Upper lobe of right lung (tissue), 1 donor: ENCODE measurements around the gene OTUD3. TPM values are rescaled to one million over a fixed set of nuclear protein-coding genes. Genes with fewer than 3 reads are reported as not detected.
A peak's percentile ranks its signal among the peaks of the same experiment; 100 is the strongest.
"Not testable (repeated sequence)": the region's sequence is repeated elsewhere in the genome, so short reads cannot be mapped to it uniquely, and the experiment has no call there.

ENCODE experiments used
- ATAC-seq: fragments of 200-7000 bp; cut with Tn5 transposase; one replicate; pipeline ENCODE4 v1.9.1; 2020; ENCODE audit warnings: mild to moderate bottlenecking, moderate library complexity
- DNase-seq: peaks from one replicate; pipeline ENCODE4 v3.0.0-alpha.2; 2020
- H3K27ac ChIP-seq: fragments of 200-600 bp; one replicate; pipeline ENCODE4 v1.8.0; 2022
- H3K27me3 ChIP-seq: fragments of 200-600 bp; one replicate; pipeline ENCODE4 v1.8.0; 2022; ENCODE audit warnings: mild to moderate bottlenecking
- H3K36me3 ChIP-seq: fragments of 200-600 bp; one replicate; pipeline ENCODE4 v1.8.0; 2022
- H3K4me1 ChIP-seq: fragments of 200-600 bp; one replicate; pipeline ENCODE4 v1.8.0; 2022
- H3K4me3 ChIP-seq: fragments of 200-600 bp; one replicate; pipeline ENCODE4 v1.8.0; 2022; ENCODE audit warnings: mild to moderate bottlenecking
- H3K9me3 ChIP-seq: fragments of 200-600 bp; one replicate; pipeline ENCODE4 v1.8.0; 2022
- CTCF ChIP-seq: fragments of 200-600 bp; IDR thresholded peaks from one replicate; pipeline ENCODE4 v1.8.0; 2022; ENCODE audit warnings: antibody characterized with exemption
- intact Hi-C: fragments of 100-400 bp; cut with DNase I; formaldehyde crosslinking; loops from one replicate; pipeline ENCODE4 v1.11.0; 2022
- total RNA-seq: library from RNA; stranded (reverse); fragmentation: NEBNext Ultra II Directional; extraction: Animal tissue kit (Norgen Biotek cat#: 25700); gene quantifications from one replicate; pipeline ENCODE4 v1.2.1, GENCODE V29; 2021
- donor health status: DM: no; HTN: yes; CAD: no; lungs with severe emphysema.

OTUD3 gene
- total RNA-seq, 1 donor from 2014 or later, result 8.8 TPM

DNA sequence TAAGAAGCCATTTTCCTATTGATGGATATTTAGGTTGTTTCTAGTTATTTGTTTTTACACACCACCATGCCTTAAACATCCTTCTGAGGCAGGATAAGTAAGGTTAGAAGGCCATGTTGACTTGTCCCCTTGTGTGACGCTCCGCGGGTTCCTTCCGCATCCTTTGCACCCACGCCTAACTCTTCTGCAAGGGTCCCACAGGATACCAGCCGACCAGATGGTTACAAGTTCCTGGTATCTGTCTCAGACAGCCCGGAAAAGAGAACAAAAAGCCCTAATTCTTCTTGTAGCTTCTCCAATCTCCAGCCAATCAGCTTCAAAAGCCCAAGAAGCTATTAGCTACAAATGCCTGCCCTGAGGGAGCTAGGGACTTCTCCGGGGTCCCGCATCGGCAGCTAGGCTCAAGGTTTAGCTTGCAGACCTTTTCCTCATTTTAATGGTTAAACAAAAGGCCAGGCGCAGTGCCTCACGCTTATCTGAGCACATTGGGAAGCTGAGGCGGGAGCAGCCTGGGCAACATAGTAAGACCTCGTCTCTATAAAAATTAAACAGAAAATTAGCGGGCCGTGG lies 4.9 kb upstream of the OTUD3 start:
- peaks cover 2% of the 10 kb centered on the region for H3K27me3 ChIP-seq

DNA sequence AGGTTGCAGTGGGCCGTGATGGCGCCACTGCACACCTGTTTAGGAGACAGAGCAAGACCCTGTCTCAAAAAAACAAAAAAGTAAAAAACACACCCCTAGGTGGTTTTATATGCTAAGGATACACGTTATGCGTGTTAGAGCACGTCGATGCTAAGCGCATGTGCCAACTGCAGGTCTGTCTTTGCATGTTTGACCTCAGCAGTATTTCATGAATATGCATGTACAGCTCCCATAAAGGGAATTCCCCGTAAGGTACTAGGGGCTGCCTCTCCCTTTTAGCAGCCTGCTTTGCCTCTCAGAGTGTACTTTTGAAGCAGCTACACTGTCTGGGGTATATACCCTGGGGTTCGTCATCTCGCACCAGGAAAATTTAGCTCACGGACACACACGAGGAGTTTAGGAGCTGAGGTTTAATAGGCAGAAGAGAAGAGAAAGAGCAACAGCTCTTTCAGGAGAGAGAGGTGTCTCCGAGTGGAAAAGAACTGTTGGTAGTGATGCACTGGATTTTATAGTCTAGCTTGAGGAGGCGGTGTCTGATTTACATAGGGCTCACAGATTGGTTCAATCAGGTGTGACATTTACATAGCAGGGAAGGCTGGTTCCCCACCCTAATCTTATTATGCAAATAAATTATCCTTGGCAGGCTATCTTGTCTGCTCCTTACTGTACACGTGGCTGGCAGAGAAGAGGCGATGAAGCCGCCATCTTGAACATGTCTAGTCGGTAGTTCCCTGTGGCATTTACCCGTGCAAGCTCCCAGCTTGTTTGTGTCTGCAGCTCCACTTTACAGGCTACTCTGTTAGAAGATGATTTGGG lies 4.2 kb upstream of the OTUD3 start:
- no peak for TF ChIP-seq CTCF
- H3K9me3 ChIP-seq, result no peaks in the 10 kb centered on the region
- no peaks in the 10 kb centered on the region for H3K27me3 ChIP-seq
- ATAC-seq (no peak), DNase-seq (no peak)
- peaks cover 2% of the 10 kb centered on the region for H3K4me1 ChIP-seq
- no peak overlapping the region for H3K27ac ChIP-seq
- intact Hi-C loops, result no loop called here
- H3K4me3 ChIP-seq, result peak overlapping the region; percentile 1
- no peaks in the 10 kb centered on the region for H3K36me3 ChIP-seq

More for the DNA sequence above, 4.9 kb upstream of the OTUD3 start:
- TF ChIP-seq CTCF, result no peak
- no peak overlapping the region for H3K4me3 ChIP-seq
- H3K9me3 ChIP-seq, result no peaks in the 10 kb centered on the region
- ATAC-seq (no peak), DNase-seq (no peak)
- H3K27ac ChIP-seq, result no peak overlapping the region
- no peaks in the 10 kb centered on the region for H3K4me1 ChIP-seq
- H3K36me3 ChIP-seq, result no peaks in the 10 kb centered on the region
- intact Hi-C loops, result no loop called here

GRCh38 chr1:19878637-19878985 lies 3.6 kb upstream of the OTUD3 start:
- H3K9me3 ChIP-seq, result no peaks in the 10 kb centered on the region
- intact Hi-C loops, result no loop called here
- no peak for TF ChIP-seq CTCF
- no peak overlapping the region for H3K27ac ChIP-seq
- H3K4me1 ChIP-seq, result peaks cover 8% of the 10 kb centered on the region
- no peaks in the 10 kb centered on the region for H3K27me3 ChIP-seq
- H3K36me3 ChIP-seq, result no peaks in the 10 kb centered on the region
- no peak for DNase-seq
- ATAC-seq, result no peak
- H3K4me3 ChIP-seq, result peak overlapping the region; percentile 1

- Histone ChIP-seq H3K27ac (no peak overlapping the region), H3K4me3 (no peak overlapping the region), H3K4me1 (peaks cover 14% of the 10 kb centered on the region), H3K36me3 (no peaks in the 10 kb centered on the region), H3K9me3 (no peaks in the 10 kb centered on the region), H3K27me3 (no peaks in the 10 kb centered on the region)
- DNase-seq (no peak), ATAC-seq (no peak)
- intact Hi-C loops, result no loop called here
- TF ChIP-seq CTCF, result no peak
These were observed 3.0 kb upstream of the OTUD3 start for GRCh38 chr1:19879227-19879626.

DNA sequence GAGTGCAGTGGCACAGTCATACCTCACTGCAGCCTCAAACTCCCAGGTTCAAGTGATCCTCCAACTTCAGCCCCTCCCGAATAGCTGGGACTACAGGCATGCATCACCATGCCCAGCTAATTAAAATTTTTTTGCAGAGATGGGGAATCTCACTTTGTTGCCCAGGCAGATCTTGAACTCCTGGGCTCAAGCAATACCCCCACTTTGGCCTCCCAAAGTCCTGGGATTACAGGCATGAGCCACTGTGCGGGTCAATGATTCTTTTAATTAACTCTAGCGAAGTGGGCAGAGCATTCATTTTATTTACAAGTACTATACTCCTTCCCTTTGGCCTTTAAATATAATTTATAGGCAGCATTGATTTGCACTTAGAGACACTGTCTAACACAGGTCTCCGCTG lies 2.5 kb upstream of the OTUD3 start:
- intact Hi-C loops, result no loop called here
- no peak for TF ChIP-seq CTCF
- H3K27me3 ChIP-seq, result no peaks in the 10 kb centered on the region
- no peak for ATAC-seq
- H3K9me3 ChIP-seq, result no peaks in the 10 kb centered on the region
- DNase-seq, result no peak
- H3K36me3 ChIP-seq, result no peaks in the 10 kb centered on the region
- peaks cover 18% of the 10 kb centered on the region for H3K4me1 ChIP-seq
- no peak overlapping the region for H3K4me3 ChIP-seq
- H3K27ac ChIP-seq, result no peak overlapping the region

GRCh38 chr1:19880841-19881240 lies 1.4 kb upstream of the OTUD3 start:
- H3K4me3 ChIP-seq, DNase-seq, ATAC-seq, H3K27me3 ChIP-seq, intact Hi-C loops, H3K36me3 ChIP-seq, H3K27ac ChIP-seq, H3K9me3 ChIP-seq: not testable (repeated sequence)
- peaks cover 25% of the 10 kb centered on the region for H3K4me1 ChIP-seq
